BE2C (cell line): ENCODE results near the gene GASK1A.
A peak's percentile ranks its signal among the peaks of the same experiment; 100 is the strongest.

Experiments
- DNase-seq: peaks from one replicate; pipeline ENCODE4 v3.0.0-alpha.2; 2020
- H3K27me3 ChIP-seq: fragments of 250-450 bp; sonication (Bioruptor Pico); 2 replicates; pipeline ENCODE4 v1.5.1; 2020; ENCODE audit warnings: mild to moderate bottlenecking
- H3K36me3 ChIP-seq: fragments of 250-450 bp; sonication (Bioruptor Pico); 2 replicates; pipeline ENCODE4 v1.5.1; 2020; ENCODE audit warnings: mild to moderate bottlenecking
- H3K4me1 ChIP-seq: fragments of 250-450 bp; sonication (Bioruptor Pico); 2 replicates; pipeline ENCODE4 v1.5.1; 2020
- H3K4me3 ChIP-seq: 2 replicates; pipeline ENCODE4 v1.5.1; 2011; ENCODE audit warnings: low read depth, low read length
- H3K9me3 ChIP-seq: fragments of 250-450 bp; sonication (Bioruptor Pico); 2 replicates; pipeline ENCODE4 v1.5.1; 2020
- CTCF ChIP-seq: IDR thresholded peaks from 2 replicates; pipeline ENCODE4 v1.5.1; 2012; ENCODE audit warnings: mild to moderate bottlenecking, low read depth, low read length

Gene GASK1A

GRCh38 chr3:42937334-42937733 lies 41.8 kb upstream of the GASK1A start:
- TF ChIP-seq CTCF = no peak

GRCh38 chr3:42942693-42943092 lies 36.4 kb upstream of the GASK1A start:
- Histone ChIP-seq H3K4me1 (no peaks in the 10 kb centered on the region), H3K4me3 (no peak overlapping the region), H3K27me3 (no peaks in the 10 kb centered on the region), H3K9me3 (no peaks in the 10 kb centered on the region), H3K36me3 (no peaks in the 10 kb centered on the region)
- TF ChIP-seq CTCF = no peak
- no peak for DNase-seq

More at GRCh38 chr3:42937334-42937733, 41.8 kb upstream of the GASK1A start:
- no peaks in the 10 kb centered on the region for H3K36me3 ChIP-seq
- H3K4me1 ChIP-seq = no peaks in the 10 kb centered on the region
- no peaks in the 10 kb centered on the region for H3K27me3 ChIP-seq
- no peak for DNase-seq
- H3K4me3 ChIP-seq = no peak overlapping the region
- no peaks in the 10 kb centered on the region for H3K9me3 ChIP-seq

- H3K36me3 ChIP-seq = no peaks in the 10 kb centered on the region
- no peak for TF ChIP-seq CTCF
- no peak overlapping the region for H3K4me3 ChIP-seq
- H3K9me3 ChIP-seq = no peaks in the 10 kb centered on the region
- no peaks in the 10 kb centered on the region for H3K4me1 ChIP-seq
- H3K27me3 ChIP-seq = no peaks in the 10 kb centered on the region
- DNase-seq = no peak
These were observed 33.1 kb upstream of the GASK1A start for GRCh38 chr3:42946050-42946449.

- Histone ChIP-seq H3K27me3 (no peaks in the 10 kb centered on the region), H3K36me3 (no peaks in the 10 kb centered on the region), H3K4me3 (no peak overlapping the region), H3K4me1 (no peaks in the 10 kb centered on the region), H3K9me3 (no peaks in the 10 kb centered on the region)
- TF ChIP-seq CTCF = 0 out of 2 replicates have a peak, but pooled peaks have one; percentile 5
- no peak for DNase-seq
These were observed 21.5 kb upstream of the GASK1A start for GRCh38 chr3:42957573-42957972.

GRCh38 chr3:42960282-42960681 lies 18.8 kb upstream of the GASK1A start:
- Histone ChIP-seq H3K4me1 (no peaks in the 10 kb centered on the region), H3K4me3 (no peak overlapping the region), H3K36me3 (no peaks in the 10 kb centered on the region), H3K9me3 (no peaks in the 10 kb centered on the region), H3K27me3 (no peaks in the 10 kb centered on the region)
- no peak for TF ChIP-seq CTCF
- no peak for DNase-seq

- DNase-seq = no peak
- no peaks in the 10 kb centered on the region for H3K9me3 ChIP-seq
- no peak for TF ChIP-seq CTCF
These were observed 18.3 kb upstream of the GASK1A start for GRCh38 chr3:42960786-42961185.

More at GRCh38 chr3:42960786-42961185, 18.3 kb upstream of the GASK1A start:
- Histone ChIP-seq H3K4me1 (no peaks in the 10 kb centered on the region), H3K4me3 (no peak overlapping the region), H3K27me3 (no peaks in the 10 kb centered on the region), H3K36me3 (no peaks in the 10 kb centered on the region)
